Mesenchymal stem cell (in vitro differentiated cells and primary cell): ENCODE data around the gene CDH23.

Source experiments
- DNase-seq: peaks from one replicate; pipeline ENCODE4 v3.0.0-alpha.2; 2013
- H2AFZ ChIP-seq: one replicate; pipeline ENCODE4 v1.6.1; 2013; ENCODE audit warnings: low read depth, mild to moderate bottlenecking, control low read depth, inconsistent platforms, low read length, moderate library complexity
- H2AK5ac ChIP-seq: 2 replicates; pipeline ENCODE4 v1.6.1; 2013; ENCODE audit warnings: low read length, moderate library complexity, mild to moderate bottlenecking, inconsistent platforms; ENCODE audit not compliant: severe bottlenecking
- H2BK120ac ChIP-seq: one replicate; pipeline ENCODE4 v1.6.1; 2013; ENCODE audit warnings: low read depth, mild to moderate bottlenecking, inconsistent platforms, low read length, moderate library complexity
- H2BK12ac ChIP-seq, 2 experiments: one replicate each; pipeline ENCODE4 v1.6.1; 2013; ENCODE audit warnings: inconsistent platforms in 2 of 2, low read length in 2 of 2, mild to moderate bottlenecking in 2 of 2, moderate library complexity in 2 of 2, control low read depth in 1 of 2
- H2BK15ac ChIP-seq: one replicate; pipeline ENCODE4 v1.6.1; 2013; ENCODE audit warnings: mild to moderate bottlenecking, low read depth, inconsistent platforms; ENCODE audit not compliant: poor library complexity, severe bottlenecking
- H2BK5ac ChIP-seq: 2 replicates; pipeline ENCODE4 v1.6.1; 2013; ENCODE audit warnings: low read depth, mild to moderate bottlenecking, low read length, control low read depth, inconsistent platforms; ENCODE audit not compliant: poor library complexity, severe bottlenecking
- H3K14ac ChIP-seq, 2 experiments: one replicate each; pipeline ENCODE4 v1.6.1; 2013; ENCODE audit warnings: inconsistent platforms in 2 of 2, low read length in 2 of 2, control low read depth in 1 of 2, mild to moderate bottlenecking in 1 of 2, moderate library complexity in 1 of 2
- H3K18ac ChIP-seq, 2 experiments: one replicate each; pipeline ENCODE4 v1.6.1; 2013; ENCODE audit warnings: inconsistent platforms in 2 of 2, low read length in 2 of 2, control low read depth in 1 of 2, low read depth in 1 of 2, mild to moderate bottlenecking in 1 of 2
- H3K23ac ChIP-seq, 2 experiments: one replicate each; pipeline ENCODE4 v1.6.1; 2013; ENCODE audit warnings: inconsistent platforms in 2 of 2, low read length in 2 of 2, mild to moderate bottlenecking in 2 of 2, moderate library complexity in 2 of 2, control low read depth in 1 of 2
- H3K27ac ChIP-seq: 2 replicates; pipeline ENCODE4 v1.5.1; 2013; ENCODE audit warnings: mild to moderate bottlenecking, moderate library complexity, low read length, control low read depth, inconsistent platforms; ENCODE audit not compliant: poor library complexity, severe bottlenecking
- H3K27me3 ChIP-seq, 2 experiments: 2 replicates each; pipeline versions ENCODE4 v1.6.1 to v1.7.0; 2013; ENCODE audit warnings: low read length in 2 of 2, mild to moderate bottlenecking in 2 of 2, moderate library complexity in 2 of 2, control low read depth in 1 of 2, inconsistent platforms in 1 of 2; ENCODE audit not compliant: control insufficient read depth in 1 of 2, insufficient read depth in 1 of 2
- H3K36me3 ChIP-seq, 2 experiments: 2 replicates each; pipeline versions ENCODE4 v1.6.1 to v1.7.0; 2013; ENCODE audit warnings: low read length in 2 of 2, control low read depth in 1 of 2, inconsistent platforms in 1 of 2, low read depth in 1 of 2, mild to moderate bottlenecking in 1 of 2; ENCODE audit not compliant: insufficient read depth in 2 of 2, control insufficient read depth in 1 of 2
- H3K4ac ChIP-seq, 2 experiments: one replicate each; pipeline ENCODE4 v1.6.1; 2013; ENCODE audit warnings: inconsistent platforms in 2 of 2, low read length in 2 of 2, mild to moderate bottlenecking in 2 of 2, moderate library complexity in 2 of 2, control low read depth in 1 of 2, low read depth in 1 of 2
- H3K4me1 ChIP-seq: 2 replicates; pipeline ENCODE4 v1.6.1; 2013; ENCODE audit warnings: low read depth, low read length, control low read depth; ENCODE audit not compliant: control insufficient read depth, insufficient read depth
- H3K4me2 ChIP-seq: 2 replicates; pipeline ENCODE4 v1.6.1; 2013; ENCODE audit warnings: low read length, mild to moderate bottlenecking, inconsistent platforms; ENCODE audit not compliant: poor library complexity, severe bottlenecking
- H3K4me3 ChIP-seq, 2 experiments: 2 replicates each; pipeline versions ENCODE4 v1.5.1 to v1.7.0; 2013; ENCODE audit warnings: low read length in 2 of 2, mild to moderate bottlenecking in 2 of 2, control low read depth in 1 of 2, low read depth in 1 of 2; ENCODE audit not compliant: insufficient read depth in 1 of 2
- H3K79me1 ChIP-seq: replicated peaks from 2 replicates; pipeline ENCODE4 v1.6.1; 2013; ENCODE audit warnings: mild to moderate bottlenecking, control low read depth, low read length, inconsistent platforms; ENCODE audit not compliant: poor library complexity, severe bottlenecking
- H3K9ac ChIP-seq: 2 replicates; pipeline ENCODE4 v1.7.0; 2013; ENCODE audit warnings: mild to moderate bottlenecking, low read length, moderate library complexity
- H3K9me3 ChIP-seq: 2 replicates; pipeline ENCODE4 v1.7.0; 2013; ENCODE audit warnings: mild to moderate bottlenecking, low read length; ENCODE audit not compliant: control insufficient read depth
- H4K8ac ChIP-seq: one replicate; pipeline ENCODE4 v1.6.1; 2013; ENCODE audit warnings: inconsistent platforms, mild to moderate bottlenecking, low read length, moderate library complexity
- H4K91ac ChIP-seq: one replicate; pipeline ENCODE4 v1.6.1; 2013; ENCODE audit warnings: mild to moderate bottlenecking, low read length, inconsistent platforms
- WGBS: methylation state at CpG from one replicate; pipeline ENCODE4 v1.1.7; 2013; ENCODE audit warnings: mixed read lengths; 5-methylcytosine and 5-hydroxymethylcytosine counted together

CDH23 gene

GRCh38 chr10:71842856-71843686 lies 446.4 kb downstream of the CDH23 start:
- Histone ChIP-seq H3K14ac (no peak overlapping the region), H3K4me3 (no peak overlapping the region), H2BK12ac (peak overlapping the region in 1 of 2 experiments; percentile 17), H3K23ac (no peak overlapping the region), H2AK5ac (no peak overlapping the region), H3K27me3 (no peaks in the 10 kb centered on the region), H3K9me3 (no peaks in the 10 kb centered on the region), H3K9ac (no peak overlapping the region), H4K8ac (no peak overlapping the region), H2BK5ac (no peak overlapping the region), H2BK15ac (no peak overlapping the region), H3K18ac (no peak overlapping the region), H3K27ac (no peak overlapping the region), H2BK120ac (no peak overlapping the region), H3K36me3 (peaks cover 8 to 11% of the 10 kb centered on the region in 2 experiments), H3K4me2 (no peak overlapping the region), H2AFZ (no peak overlapping the region), H3K79me1 (peaks cover 4% of the 10 kb centered on the region), H3K4me1 (peaks cover 22% of the 10 kb centered on the region), H4K91ac (no peak overlapping the region), H3K4ac (no peak overlapping the region)
- 95% methylated on average over 12 of the region's 14 CpGs for WGBS
- DNase-seq, result no peak

- WGBS, result 100% methylated on average over 1 of the region's 2 CpGs
- no peak overlapping the region for H2AK5ac ChIP-seq
- no peak overlapping the region for H2BK5ac ChIP-seq
- H3K4me3 ChIP-seq, result no peak overlapping the region
- H3K27me3 ChIP-seq, result no peaks in the 10 kb centered on the region
- no peak overlapping the region for H4K8ac ChIP-seq
- no peak overlapping the region for H3K4me2 ChIP-seq
- H2AFZ ChIP-seq, result no peak overlapping the region
- H3K14ac ChIP-seq, result no peak overlapping the region
- peaks cover 16% of the 10 kb centered on the region for H3K4me1 ChIP-seq
- H3K18ac ChIP-seq, result no peak overlapping the region
- no peak overlapping the region for H3K4ac ChIP-seq
- peaks cover 4% of the 10 kb centered on the region for H3K79me1 ChIP-seq
- H3K27ac ChIP-seq, result no peak overlapping the region
- no peak overlapping the region for H3K9ac ChIP-seq
- H3K36me3 ChIP-seq, result peaks cover 3 to 10% of the 10 kb centered on the region in 2 experiments
- no peak overlapping the region for H4K91ac ChIP-seq
- no peaks in the 10 kb centered on the region for H3K9me3 ChIP-seq
- no peak overlapping the region for H2BK120ac ChIP-seq
- no peak overlapping the region for H2BK12ac ChIP-seq
- no peak overlapping the region for H2BK15ac ChIP-seq
- no peak for DNase-seq
- H3K23ac ChIP-seq, result no peak overlapping the region
These were observed 447.4 kb downstream of the CDH23 start for GRCh38 chr10:71844084-71844483.

- Histone ChIP-seq H2AFZ (no peak overlapping the region), H3K9ac (no peak overlapping the region), H3K36me3 (peaks cover 3 to 10% of the 10 kb centered on the region in 2 experiments), H2BK12ac (no peak overlapping the region), H3K18ac (no peak overlapping the region), H3K79me1 (peaks cover 6% of the 10 kb centered on the region), H3K4me1 (peaks cover 16% of the 10 kb centered on the region), H3K4me3 (no peak overlapping the region), H2BK15ac (no peak overlapping the region), H3K9me3 (no peaks in the 10 kb centered on the region), H2BK120ac (no peak overlapping the region), H3K4me2 (no peak overlapping the region), H4K91ac (no peak overlapping the region), H2BK5ac (no peak overlapping the region), H4K8ac (no peak overlapping the region), H3K14ac (no peak overlapping the region), H3K23ac (no peak overlapping the region), H3K4ac (no peak overlapping the region), H3K27me3 (no peaks in the 10 kb centered on the region), H2AK5ac (no peak overlapping the region), H3K27ac (no peak overlapping the region)
- WGBS, result no CpG with 5 or more reads among the region's 2 CpGs
- DNase-seq, result no peak
These were observed 448.0 kb downstream of the CDH23 start for GRCh38 chr10:71844695-71845094.

- Histone ChIP-seq H2AK5ac (peak overlapping the region; percentile 37), H2BK5ac (no peak overlapping the region), H3K23ac (no peak overlapping the region), H2AFZ (peak overlapping the region; percentile 39), H3K27me3 (no peaks in the 10 kb centered on the region), H3K14ac (no peak overlapping the region), H3K4me2 (no peak overlapping the region), H3K36me3 (peaks cover 3 to 8% of the 10 kb centered on the region in 2 experiments), H3K4me1 (peaks cover 13% of the 10 kb centered on the region), H3K4ac (no peak overlapping the region), H3K27ac (no peak overlapping the region), H3K9me3 (no peaks in the 10 kb centered on the region), H3K18ac (no peak overlapping the region), H4K91ac (no peak overlapping the region), H3K9ac (peak overlapping the region; percentile 46), H3K4me3 (no peak overlapping the region), H2BK12ac (no peak overlapping the region), H2BK15ac (no peak overlapping the region), H2BK120ac (no peak overlapping the region), H3K79me1 (peaks cover 6% of the 10 kb centered on the region), H4K8ac (no peak overlapping the region)
- 88% methylated on average over 10 of the region's 11 CpGs for whole genome bisulfite sequencing
- no peak for DNase-seq
These were observed 449.0 kb downstream of the CDH23 start for GRCh38 chr10:71845410-71846405.
